Activated naive CD8-positive, alpha-beta T cell (primary cell): ENCODE data around the gene NEK6.

Source experiments
- H3K27ac Mint-ChIP-seq: one replicate; pipeline ENCODE4 v1.8.0; 2021; ENCODE audit warnings: mixed read lengths
- H3K27me3 Mint-ChIP-seq: one replicate; pipeline ENCODE4 v1.8.0; 2021; ENCODE audit warnings: mixed read lengths
- H3K36me3 Mint-ChIP-seq: one replicate; pipeline ENCODE4 v1.8.0; 2021; ENCODE audit warnings: mixed read lengths
- H3K4me1 Mint-ChIP-seq: one replicate; pipeline ENCODE4 v1.8.0; 2021; ENCODE audit warnings: low read depth, mixed read lengths
- H3K4me3 Mint-ChIP-seq: one replicate; pipeline ENCODE4 v1.8.0; 2021; ENCODE audit warnings: mild to moderate bottlenecking, mixed read lengths
- H3K9me3 Mint-ChIP-seq: one replicate; pipeline ENCODE4 v1.8.0; 2021; ENCODE audit warnings: low read depth, mixed read lengths

The NEK6 gene

GRCh38 chr9:124372038-124372437 lies 114.3 kb downstream of the NEK6 start:
- H3K4me1 Mint-ChIP-seq = peaks cover 48% of the 10 kb centered on the region
- H3K27me3 Mint-ChIP-seq = no peaks in the 10 kb centered on the region
- no peaks in the 10 kb centered on the region for H3K9me3 Mint-ChIP-seq
- no peak overlapping the region for H3K27ac Mint-ChIP-seq
- H3K4me3 Mint-ChIP-seq = no peak overlapping the region
- peaks cover 7% of the 10 kb centered on the region for H3K36me3 Mint-ChIP-seq

GRCh38 chr9:124373386-124373785 lies 115.6 kb downstream of the NEK6 start:
- no peak overlapping the region for H3K27ac Mint-ChIP-seq

GRCh38 chr9:124373851-124374250 lies 116.1 kb downstream of the NEK6 start:
- Mint-ChIP-seq H3K4me3 (no peak overlapping the region), H3K9me3 (no peaks in the 10 kb centered on the region), H3K27me3 (no peaks in the 10 kb centered on the region), H3K4me1 (peaks cover 39% of the 10 kb centered on the region), H3K36me3 (peaks cover 7% of the 10 kb centered on the region), H3K27ac (no peak overlapping the region)

More at GRCh38 chr9:124373386-124373785, 115.6 kb downstream of the NEK6 start:
- no peaks in the 10 kb centered on the region for H3K9me3 Mint-ChIP-seq
- no peaks in the 10 kb centered on the region for H3K27me3 Mint-ChIP-seq
- peaks cover 39% of the 10 kb centered on the region for H3K4me1 Mint-ChIP-seq
- H3K36me3 Mint-ChIP-seq = peaks cover 7% of the 10 kb centered on the region
- no peak overlapping the region for H3K4me3 Mint-ChIP-seq

- Mint-ChIP-seq H3K27ac (no peak overlapping the region), H3K36me3 (peaks cover 12% of the 10 kb centered on the region), H3K27me3 (no peaks in the 10 kb centered on the region), H3K4me3 (no peak overlapping the region), H3K4me1 (peaks cover 33% of the 10 kb centered on the region), H3K9me3 (no peaks in the 10 kb centered on the region)
Observed at GRCh38 chr9:124375726-124376125, 118.0 kb downstream of the NEK6 start.

- no peak overlapping the region for H3K27ac Mint-ChIP-seq
- no peaks in the 10 kb centered on the region for H3K9me3 Mint-ChIP-seq
- peaks cover 30% of the 10 kb centered on the region for H3K4me1 Mint-ChIP-seq
- no peaks in the 10 kb centered on the region for H3K27me3 Mint-ChIP-seq
- H3K4me3 Mint-ChIP-seq = no peak overlapping the region
- H3K36me3 Mint-ChIP-seq = peaks cover 12% of the 10 kb centered on the region
Observed at GRCh38 chr9:124376329-124376728, 118.6 kb downstream of the NEK6 start.

- Mint-ChIP-seq H3K9me3 (no peaks in the 10 kb centered on the region), H3K4me3 (no peak overlapping the region), H3K27ac (no peak overlapping the region), H3K27me3 (no peaks in the 10 kb centered on the region), H3K36me3 (peaks cover 12% of the 10 kb centered on the region), H3K4me1 (peaks cover 27% of the 10 kb centered on the region)
Observed at GRCh38 chr9:124377551-124378406, 120.0 kb downstream of the NEK6 start.

GRCh38 chr9:124381170-124381945 lies 123.6 kb downstream of the NEK6 start:
- Mint-ChIP-seq H3K4me1 (peaks cover 17% of the 10 kb centered on the region), H3K36me3 (peaks cover 12% of the 10 kb centered on the region), H3K27ac (no peak overlapping the region), H3K9me3 (no peaks in the 10 kb centered on the region), H3K27me3 (no peaks in the 10 kb centered on the region), H3K4me3 (no peak overlapping the region)

GRCh38 chr9:124384210-124384609 lies 126.5 kb downstream of the NEK6 start:
- H3K27ac Mint-ChIP-seq = no peak overlapping the region
- H3K4me3 Mint-ChIP-seq = no peak overlapping the region
- H3K36me3 Mint-ChIP-seq = peaks cover 12% of the 10 kb centered on the region
- no peaks in the 10 kb centered on the region for H3K9me3 Mint-ChIP-seq
- H3K4me1 Mint-ChIP-seq = peaks cover 27% of the 10 kb centered on the region
- H3K27me3 Mint-ChIP-seq = no peaks in the 10 kb centered on the region

GRCh38 chr9:124384846-124385245 lies 127.1 kb downstream of the NEK6 start:
- Mint-ChIP-seq H3K4me1 (peaks cover 33% of the 10 kb centered on the region), H3K27ac (no peak overlapping the region), H3K27me3 (no peaks in the 10 kb centered on the region), H3K36me3 (peaks cover 13% of the 10 kb centered on the region), H3K9me3 (no peaks in the 10 kb centered on the region), H3K4me3 (no peak overlapping the region)

GRCh38 chr9:124385623-124386022 lies 127.9 kb downstream of the NEK6 start:
- Mint-ChIP-seq H3K27me3 (no peaks in the 10 kb centered on the region), H3K36me3 (peaks cover 10% of the 10 kb centered on the region), H3K4me3 (no peak overlapping the region), H3K9me3 (no peaks in the 10 kb centered on the region), H3K4me1 (peaks cover 36% of the 10 kb centered on the region), H3K27ac (no peak overlapping the region)

GRCh38 chr9:124386201-124386600 lies 128.5 kb downstream of the NEK6 start:
- Mint-ChIP-seq H3K36me3 (peaks cover 12% of the 10 kb centered on the region), H3K4me3 (no peak overlapping the region), H3K27ac (no peak overlapping the region), H3K9me3 (no peaks in the 10 kb centered on the region), H3K4me1 (peaks cover 40% of the 10 kb centered on the region), H3K27me3 (no peaks in the 10 kb centered on the region)

- Mint-ChIP-seq H3K9me3 (no peaks in the 10 kb centered on the region), H3K4me3 (no peak overlapping the region), H3K27ac (no peak overlapping the region), H3K27me3 (no peaks in the 10 kb centered on the region), H3K36me3 (peaks cover 8% of the 10 kb centered on the region), H3K4me1 (peaks cover 57% of the 10 kb centered on the region)
Observed at GRCh38 chr9:124388275-124389048, 130.7 kb downstream of the NEK6 start.

- peak overlapping the region; percentile 34 for H3K27ac Mint-ChIP-seq
Observed at GRCh38 chr9:124389146-124389939, 131.6 kb downstream of the NEK6 start.

More at GRCh38 chr9:124389146-124389939, 131.6 kb downstream of the NEK6 start:
- Mint-ChIP-seq H3K36me3 (peaks cover 5% of the 10 kb centered on the region), H3K9me3 (no peaks in the 10 kb centered on the region), H3K4me3 (no peak overlapping the region), H3K27me3 (no peaks in the 10 kb centered on the region), H3K4me1 (peaks cover 63% of the 10 kb centered on the region)
